ENCODE data around the gene FAM120A.

DNA sequence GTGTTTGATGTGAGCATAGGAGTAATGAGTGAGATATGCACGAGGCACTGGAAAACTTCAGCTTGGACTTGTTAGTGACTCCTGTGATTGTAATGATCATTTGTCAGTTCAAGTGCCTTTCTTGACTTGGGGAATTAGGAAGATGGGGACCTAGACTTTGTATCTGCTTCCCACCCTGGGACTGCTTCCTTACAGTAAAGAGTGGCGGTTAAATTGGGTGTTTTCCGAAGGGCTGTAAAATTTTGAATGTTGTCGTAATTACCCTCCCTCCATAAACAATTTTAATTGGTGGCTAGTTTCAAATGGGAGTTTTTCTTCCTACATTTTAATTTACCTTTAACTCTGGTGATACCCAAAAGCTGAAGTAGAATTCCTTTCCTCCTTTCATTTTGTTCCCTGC is 25.4 kb downstream of the FAM120A start:
- TF ChIP-seq, protein P1, sequence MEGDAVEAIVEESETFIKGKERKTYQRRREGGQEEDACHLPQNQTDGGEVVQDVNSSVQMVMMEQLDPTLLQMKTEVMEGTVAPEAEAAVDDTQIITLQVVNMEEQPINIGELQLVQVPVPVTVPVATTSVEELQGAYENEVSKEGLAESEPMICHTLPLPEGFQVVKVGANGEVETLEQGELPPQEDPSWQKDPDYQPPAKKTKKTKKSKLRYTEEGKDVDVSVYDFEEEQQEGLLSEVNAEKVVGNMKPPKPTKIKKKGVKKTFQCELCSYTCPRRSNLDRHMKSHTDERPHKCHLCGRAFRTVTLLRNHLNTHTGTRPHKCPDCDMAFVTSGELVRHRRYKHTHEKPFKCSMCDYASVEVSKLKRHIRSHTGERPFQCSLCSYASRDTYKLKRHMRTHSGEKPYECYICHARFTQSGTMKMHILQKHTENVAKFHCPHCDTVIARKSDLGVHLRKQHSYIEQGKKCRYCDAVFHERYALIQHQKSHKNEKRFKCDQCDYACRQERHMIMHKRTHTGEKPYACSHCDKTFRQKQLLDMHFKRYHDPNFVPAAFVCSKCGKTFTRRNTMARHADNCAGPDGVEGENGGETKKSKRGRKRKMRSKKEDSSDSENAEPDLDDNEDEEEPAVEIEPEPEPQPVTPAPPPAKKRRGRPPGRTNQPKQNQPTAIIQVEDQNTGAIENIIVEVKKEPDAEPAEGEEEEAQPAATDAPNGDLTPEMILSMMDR (IDR thresholded peaks at IDR 0.05), result no peak
- TF ChIP-seq POLR2A (IDR thresholded peaks at IDR 0.05) (no peak), EP300 (IDR thresholded peaks at IDR 0.05) (no peak)
